HCT116 (cell line): Measurements from ENCODE around the gene TASP1. TPM values are rescaled to one million over a fixed set of nuclear protein-coding genes. Genes with fewer than 3 reads are reported as not detected.

Source experiments
- ATAC-seq: fragments of 200-7000 bp; cut with Tn5 transposase; 2 replicates; pipeline ENCODE4 v1.9.1; 2020; ENCODE audit warnings: mild to moderate bottlenecking, moderate library complexity
- BruUV-seq: library from RNA; stranded (reverse); fragments of 400-500 nt; replicated peaks from 2 replicates; lab custom pipeline; 2021; lab: Mats Ljungman, UMichigan
- CTCF ChIA-PET: fragments of 300-600 bp; sonication (Branson Sonifier 250); formaldehyde crosslinking; loops from one replicate; lab custom pipeline; 2021; ENCODE audit warnings: antibody characterized with exemption; lab: Charles Lee
- POLR2A ChIA-PET: fragments of 300-600, 350-600 bp; sonication (Branson Sonifier 250); formaldehyde crosslinking; loops from one replicate; lab custom pipeline; 2021; ENCODE audit warnings: antibody characterized with exemption; lab: Charles Lee
- RAD21 ChIA-PET, 2 experiments: fragments of 300-600 bp; sonication (Branson Sonifier 250); formaldehyde crosslinking; loops; one replicate each; lab custom pipeline; 2023; ENCODE audit warnings: low total read pairs in 2 of 2; ENCODE audit not compliant: uncharacterized antibody in 2 of 2, unreplicated experiment in 2 of 2, low non-redundant PET in 1 of 2; lab: Charles Lee
- DNase-seq: peaks from one replicate; pipeline ENCODE4 v3.0.0-alpha.2; 2010; ENCODE audit warnings: low read depth, low spot score
- H2AFZ ChIP-seq: fragments of 200-600 bp; shearing (Covaris generic), sonication (generic); 2 replicates; pipeline ENCODE4 v1.6.1; 2017; ENCODE audit warnings: low read depth, mixed run types, mixed read lengths, antibody characterized with exemption, low read length; ENCODE audit not compliant: poor library complexity, severe bottlenecking
- H3K27ac ChIP-seq: 2 replicates; pipeline ENCODE4 v1.5.1; 2012; ENCODE audit warnings: low read depth, low read length
- H3K27me3 ChIP-seq: fragments of 200-600 bp; sonication (generic); 2 replicates; pipeline ENCODE4 v1.6.1; 2016; ENCODE audit warnings: mixed run types, low read length, mixed read lengths; ENCODE audit not compliant: insufficient read depth
- H3K36me3 ChIP-seq, 2 experiments: fragments of 200-500 bp in 1 of 2; fragments of 200-600 bp in 1 of 2; sonication (Bioruptor generic) in 1 of 2; sonication (generic) in 1 of 2; 2 replicates each; pipeline versions ENCODE4 v1.5.1 to v1.6.1; 2014 to 2016; ENCODE audit warnings: low read length in 2 of 2, inconsistent platforms in 1 of 2, mixed read lengths in 1 of 2, mixed run types in 1 of 2; ENCODE audit not compliant: insufficient read depth in 2 of 2, control insufficient read depth in 1 of 2
- H3K4me1 ChIP-seq, 2 experiments: fragments of 200-600 bp in 1 of 2; sonication (generic) in 1 of 2; 2 replicates each; pipeline versions ENCODE4 v1.5.1 to v1.6.1; 2012 to 2017; ENCODE audit warnings: low read length in 2 of 2, inconsistent platforms in 1 of 2, mild to moderate bottlenecking in 1 of 2, mixed read lengths in 1 of 2, mixed run types in 1 of 2, moderate library complexity in 1 of 2; ENCODE audit not compliant: insufficient read depth in 2 of 2, control insufficient read depth in 1 of 2
- H3K4me2 ChIP-seq: fragments of 200-600 bp; sonication (generic); 2 replicates; pipeline ENCODE4 v1.6.1; 2017; ENCODE audit warnings: mixed run types, low read length, mixed read lengths
- H3K4me3 ChIP-seq, 2 experiments: fragments of 200-600 bp in 1 of 2; sonication (generic) in 1 of 2; replicated peaks in 1 of 2; 2 replicates each; pipeline ENCODE4 v1.5.1; 2011 to 2016; ENCODE audit warnings: low read length in 2 of 2, control low read depth in 1 of 2, low read depth in 1 of 2, mild to moderate bottlenecking in 1 of 2, mixed read lengths in 1 of 2, mixed run types in 1 of 2
- H3K79me2 ChIP-seq: fragments of 200-600 bp; sonication (generic); 2 replicates; pipeline ENCODE4 v1.6.1; 2017; ENCODE audit warnings: mild to moderate bottlenecking, mixed run types, low read length, moderate library complexity, mixed read lengths; ENCODE audit not compliant: insufficient read depth
- H3K9ac ChIP-seq: fragments of 200-600 bp; sonication (generic); 2 replicates; pipeline ENCODE4 v1.6.1; 2016; ENCODE audit warnings: low read length, mixed read lengths
- H3K9me2 ChIP-seq: fragments of 200-600 bp; sonication (generic), shearing (Covaris generic); 2 replicates; pipeline ENCODE4 v1.6.1; 2017; ENCODE audit warnings: mixed run types, mild to moderate bottlenecking, moderate library complexity; ENCODE audit not compliant: insufficient read depth
- H3K9me3 ChIP-seq, 2 experiments: fragments of 200-500 bp in 1 of 2; fragments of 200-600 bp in 1 of 2; sonication (Bioruptor generic) in 1 of 2; sonication (generic) in 1 of 2; 2 replicates each; pipeline ENCODE4 v1.6.1; 2014 to 2017; ENCODE audit warnings: low read length in 2 of 2, mixed read lengths in 2 of 2, inconsistent platforms in 1 of 2, low read depth in 1 of 2, mild to moderate bottlenecking in 1 of 2, mixed run types in 1 of 2, moderate library complexity in 1 of 2; ENCODE audit not compliant: control insufficient read depth in 1 of 2, insufficient read depth in 1 of 2
- H4K20me1 ChIP-seq: fragments of 200-600 bp; sonication (generic), shearing (Covaris generic); 2 replicates; pipeline ENCODE4 v1.6.1; 2017; ENCODE audit warnings: mixed run types, mild to moderate bottlenecking, moderate library complexity; ENCODE audit not compliant: insufficient read depth
- CEBPB ChIP-seq: IDR thresholded peaks from 2 replicates; pipeline ENCODE4 v1.6.1; 2012; ENCODE audit warnings: low read depth
- EGR1 ChIP-seq: IDR thresholded peaks from 2 replicates; pipeline ENCODE4 v1.6.1; 2012; ENCODE audit warnings: low read depth
- EZH2 ChIP-seq: fragments of 200-600 bp; sonication (generic); IDR thresholded peaks from 2 replicates; pipeline ENCODE4 v1.6.1; 2017; ENCODE audit warnings: antibody characterized with exemption, mixed run types
- EZH2phosphoT487 ChIP-seq: fragments of 200-600 bp; IDR thresholded peaks from 2 replicates; pipeline ENCODE4 v1.6.1; 2018; ENCODE audit warnings: antibody characterized with exemption, borderline replicate concordance
- JUND ChIP-seq: IDR thresholded peaks from 2 replicates; pipeline ENCODE4 v1.6.1; 2012
- MAX ChIP-seq: IDR thresholded peaks from 2 replicates; pipeline ENCODE4 v1.6.1; 2012
- POLR2A ChIP-seq: IDR thresholded peaks from 2 replicates; pipeline ENCODE4 v1.7.0; 2011; ENCODE audit warnings: borderline replicate concordance; ENCODE audit not compliant: insufficient read depth, insufficient read length; ENCODE audit errors: extremely low read depth
- POLR2AphosphoS5 ChIP-seq: IDR thresholded peaks from 2 replicates; pipeline ENCODE4 v1.6.1; 2011; ENCODE audit warnings: mild to moderate bottlenecking, low read depth, low read length, moderate library complexity
- RAD21 ChIP-seq: IDR thresholded peaks from 2 replicates; pipeline ENCODE4 v1.6.1; 2012; ENCODE audit warnings: low read depth, mild to moderate bottlenecking
- SIN3A ChIP-seq: IDR thresholded peaks from 2 replicates; pipeline ENCODE4 v1.6.1; 2012; ENCODE audit warnings: low read depth
- TCF7L2 ChIP-seq: IDR thresholded peaks from 2 replicates; pipeline ENCODE4 v1.7.0; 2011; ENCODE audit warnings: borderline replicate concordance, inconsistent platforms; ENCODE audit not compliant: insufficient read depth, insufficient read length; ENCODE audit errors: extremely low read depth
- YY1 ChIP-seq: IDR thresholded peaks from 2 replicates; pipeline ENCODE4 v1.6.1; 2011; ENCODE audit warnings: low read length, low read depth, moderate library complexity, mild to moderate bottlenecking; ENCODE audit not compliant: insufficient replicate concordance; ENCODE audit errors: extremely low read depth
- ZFX ChIP-seq: fragments of 450-650 bp; IDR thresholded peaks from 2 replicates; pipeline ENCODE4 v1.6.1; 2017
- ZNF274 ChIP-seq: fragments of 200-500 bp; sonication (Bioruptor generic); IDR thresholded peaks from 2 replicates; pipeline ENCODE4 v1.6.1; 2014; ENCODE audit warnings: mild to moderate bottlenecking, low read depth, low read length, inconsistent platforms
- intact Hi-C: fragments of 100-400 bp; cut with micrococcal nuclease; formaldehyde crosslinking; loops from 2 replicates; pipeline ENCODE4 v1.10.0; 2022
- total RNA-seq: library from RNA; stranded (reverse); gene quantifications from one replicate; pipeline ENCODE4 v1.2.1, GENCODE V29; 2021; ENCODE audit not compliant: unreplicated experiment
- TF ChIP-seq, protein P1 (sequence below): IDR thresholded peaks from 2 replicates; pipeline ENCODE4 v1.6.1; 2012; ENCODE audit warnings: low read depth
- TF ChIP-seq, protein P2 (sequence below): IDR thresholded peaks from 2 replicates; pipeline ENCODE4 v1.6.1; 2012
- TF ChIP-seq, protein P3 (sequence below), 3 experiments: fragments of 200-600 bp in 1 of 3; sonication (generic) in 1 of 3; IDR thresholded peaks in 2 of 3; conservative IDR thresholded peaks in 1 of 3; 2 replicates each; pipeline ENCODE4 v1.5.1; 2012 to 2017; ENCODE audit warnings: low read depth in 2 of 3, low read length in 2 of 3, antibody characterized with exemption in 1 of 3, borderline replicate concordance in 1 of 3, control low read depth in 1 of 3, mild to moderate bottlenecking in 1 of 3, mixed read lengths in 1 of 3, mixed run types in 1 of 3, moderate library complexity in 1 of 3; ENCODE audit not compliant: insufficient read depth in 1 of 3

The TASP1 gene
- total RNA-seq, 1 experiment from 2014 or later: 19.1 TPM

GRCh38 chr20:13533946-13534345, 104.8 kb downstream of the TASP1 start:
- Histone ChIP-seq H3K9ac (no peak overlapping the region), H2AFZ (no peak overlapping the region), H3K79me2 (no peaks in the 10 kb centered on the region), H3K27me3 (no peaks in the 10 kb centered on the region), H3K9me2 (no peaks in the 10 kb centered on the region), H3K36me3 (no peaks in the 10 kb centered on the region; a peak in 1 of 4 replicates), H3K4me1 (no peaks in the 10 kb centered on the region), H3K9me3 (no peaks in the 10 kb centered on the region), H3K27ac (no peak overlapping the region), H4K20me1 (no peaks in the 10 kb centered on the region), H3K4me3 (no peak overlapping the region), H3K4me2 (no peak overlapping the region)
- no TSS peak for BruUV-seq
- RAD21 ChIA-PET: no interaction called here
- POLR2A ChIA-PET: no interaction called here
- TF ChIP-seq POLR2A (no peak), POLR2AphosphoS5 (no peak), MAX (no peak), TCF7L2 (no peak), YY1 (no peak), EGR1 (no peak), JUND (no peak), EZH2 (no peak), EZH2phosphoT487 (no peak), RAD21 (no peak), CEBPB (no peak), SIN3A (no peak), ZNF274 (no peak), ZFX (no peak)
- TF ChIP-seq, protein P1, sequence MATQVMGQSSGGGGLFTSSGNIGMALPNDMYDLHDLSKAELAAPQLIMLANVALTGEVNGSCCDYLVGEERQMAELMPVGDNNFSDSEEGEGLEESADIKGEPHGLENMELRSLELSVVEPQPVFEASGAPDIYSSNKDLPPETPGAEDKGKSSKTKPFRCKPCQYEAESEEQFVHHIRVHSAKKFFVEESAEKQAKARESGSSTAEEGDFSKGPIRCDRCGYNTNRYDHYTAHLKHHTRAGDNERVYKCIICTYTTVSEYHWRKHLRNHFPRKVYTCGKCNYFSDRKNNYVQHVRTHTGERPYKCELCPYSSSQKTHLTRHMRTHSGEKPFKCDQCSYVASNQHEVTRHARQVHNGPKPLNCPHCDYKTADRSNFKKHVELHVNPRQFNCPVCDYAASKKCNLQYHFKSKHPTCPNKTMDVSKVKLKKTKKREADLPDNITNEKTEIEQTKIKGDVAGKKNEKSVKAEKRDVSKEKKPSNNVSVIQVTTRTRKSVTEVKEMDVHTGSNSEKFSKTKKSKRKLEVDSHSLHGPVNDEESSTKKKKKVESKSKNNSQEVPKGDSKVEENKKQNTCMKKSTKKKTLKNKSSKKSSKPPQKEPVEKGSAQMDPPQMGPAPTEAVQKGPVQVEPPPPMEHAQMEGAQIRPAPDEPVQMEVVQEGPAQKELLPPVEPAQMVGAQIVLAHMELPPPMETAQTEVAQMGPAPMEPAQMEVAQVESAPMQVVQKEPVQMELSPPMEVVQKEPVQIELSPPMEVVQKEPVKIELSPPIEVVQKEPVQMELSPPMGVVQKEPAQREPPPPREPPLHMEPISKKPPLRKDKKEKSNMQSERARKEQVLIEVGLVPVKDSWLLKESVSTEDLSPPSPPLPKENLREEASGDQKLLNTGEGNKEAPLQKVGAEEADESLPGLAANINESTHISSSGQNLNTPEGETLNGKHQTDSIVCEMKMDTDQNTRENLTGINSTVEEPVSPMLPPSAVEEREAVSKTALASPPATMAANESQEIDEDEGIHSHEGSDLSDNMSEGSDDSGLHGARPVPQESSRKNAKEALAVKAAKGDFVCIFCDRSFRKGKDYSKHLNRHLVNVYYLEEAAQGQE: no peak
- TF ChIP-seq, protein P2, sequence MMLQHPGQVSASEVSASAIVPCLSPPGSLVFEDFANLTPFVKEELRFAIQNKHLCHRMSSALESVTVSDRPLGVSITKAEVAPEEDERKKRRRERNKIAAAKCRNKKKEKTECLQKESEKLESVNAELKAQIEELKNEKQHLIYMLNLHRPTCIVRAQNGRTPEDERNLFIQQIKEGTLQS: no peak
- TF ChIP-seq, protein P3, sequence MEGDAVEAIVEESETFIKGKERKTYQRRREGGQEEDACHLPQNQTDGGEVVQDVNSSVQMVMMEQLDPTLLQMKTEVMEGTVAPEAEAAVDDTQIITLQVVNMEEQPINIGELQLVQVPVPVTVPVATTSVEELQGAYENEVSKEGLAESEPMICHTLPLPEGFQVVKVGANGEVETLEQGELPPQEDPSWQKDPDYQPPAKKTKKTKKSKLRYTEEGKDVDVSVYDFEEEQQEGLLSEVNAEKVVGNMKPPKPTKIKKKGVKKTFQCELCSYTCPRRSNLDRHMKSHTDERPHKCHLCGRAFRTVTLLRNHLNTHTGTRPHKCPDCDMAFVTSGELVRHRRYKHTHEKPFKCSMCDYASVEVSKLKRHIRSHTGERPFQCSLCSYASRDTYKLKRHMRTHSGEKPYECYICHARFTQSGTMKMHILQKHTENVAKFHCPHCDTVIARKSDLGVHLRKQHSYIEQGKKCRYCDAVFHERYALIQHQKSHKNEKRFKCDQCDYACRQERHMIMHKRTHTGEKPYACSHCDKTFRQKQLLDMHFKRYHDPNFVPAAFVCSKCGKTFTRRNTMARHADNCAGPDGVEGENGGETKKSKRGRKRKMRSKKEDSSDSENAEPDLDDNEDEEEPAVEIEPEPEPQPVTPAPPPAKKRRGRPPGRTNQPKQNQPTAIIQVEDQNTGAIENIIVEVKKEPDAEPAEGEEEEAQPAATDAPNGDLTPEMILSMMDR (IDR thresholded peaks at IDR 0.05 in 2 of 3, conservative IDR thresholded peaks at IDR 0.05 in 1 of 3; ENCODE audit: borderline replicate concordance in 1 of 3, insufficient read depth in 1 of 3, low read depth in 2 of 3, low read length in 2 of 3): no peak
- no peak for ATAC-seq
- intact Hi-C loops: no loop called here
- CTCF ChIA-PET: interaction anchor here (1.9 kb wide), 1 partner anchor 12 kb away, joined by 6 read pairs; no protein-coding TSS in a partner anchor
- no peak for DNase-seq
